IPS DF 19.7 (cell line): ENCODE measurements around the gene C1QTNF6.

Experiments used
- DNase-seq: peaks from one replicate; pipeline ENCODE4 v3.0.0-alpha.2; 2013; ENCODE audit warnings: low read depth, low spot score

C1QTNF6 gene

DNA sequence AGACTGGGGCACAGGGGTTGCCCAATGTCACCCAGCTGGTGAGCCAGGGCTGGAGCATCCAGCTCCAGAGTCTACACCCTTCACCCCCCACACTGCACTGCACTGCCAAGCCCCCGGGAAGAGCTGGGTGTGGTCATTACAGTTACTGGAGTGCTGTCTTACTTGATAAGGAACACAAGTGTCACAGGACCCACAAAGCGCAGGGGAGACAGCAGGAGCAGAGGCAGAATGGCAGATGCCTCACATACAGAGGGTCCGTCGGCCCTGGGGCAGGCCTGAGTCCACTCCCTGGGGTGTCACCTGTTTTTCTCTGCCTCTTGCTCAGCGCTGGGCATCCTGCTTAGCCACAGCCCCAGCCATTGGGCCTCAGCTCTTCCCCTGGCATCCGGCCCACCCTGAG lies 46.1 kb downstream of the C1QTNF6 start:
- no peak for DNase-seq

DNA sequence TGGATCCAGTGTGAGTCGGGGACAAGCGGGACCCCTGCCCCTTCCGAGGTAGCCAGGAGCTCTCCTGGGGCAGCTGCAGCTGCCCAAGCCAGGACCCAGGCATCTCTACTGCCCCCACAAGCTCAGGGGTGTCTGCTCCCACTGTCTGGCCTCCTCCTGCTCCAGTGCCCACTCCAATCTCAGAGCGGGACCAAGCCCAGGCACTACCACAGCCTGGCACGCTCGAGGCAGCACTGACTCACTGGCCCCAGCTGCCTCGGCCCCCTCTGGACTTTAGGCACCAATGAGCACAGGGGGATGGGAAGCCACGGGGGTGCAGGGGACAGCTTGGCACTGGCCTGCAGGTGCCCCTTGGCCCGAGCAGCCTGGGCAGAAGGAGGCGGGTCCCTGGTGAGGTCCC lies 46.6 kb downstream of the C1QTNF6 start:
- no peak for DNase-seq

DNA sequence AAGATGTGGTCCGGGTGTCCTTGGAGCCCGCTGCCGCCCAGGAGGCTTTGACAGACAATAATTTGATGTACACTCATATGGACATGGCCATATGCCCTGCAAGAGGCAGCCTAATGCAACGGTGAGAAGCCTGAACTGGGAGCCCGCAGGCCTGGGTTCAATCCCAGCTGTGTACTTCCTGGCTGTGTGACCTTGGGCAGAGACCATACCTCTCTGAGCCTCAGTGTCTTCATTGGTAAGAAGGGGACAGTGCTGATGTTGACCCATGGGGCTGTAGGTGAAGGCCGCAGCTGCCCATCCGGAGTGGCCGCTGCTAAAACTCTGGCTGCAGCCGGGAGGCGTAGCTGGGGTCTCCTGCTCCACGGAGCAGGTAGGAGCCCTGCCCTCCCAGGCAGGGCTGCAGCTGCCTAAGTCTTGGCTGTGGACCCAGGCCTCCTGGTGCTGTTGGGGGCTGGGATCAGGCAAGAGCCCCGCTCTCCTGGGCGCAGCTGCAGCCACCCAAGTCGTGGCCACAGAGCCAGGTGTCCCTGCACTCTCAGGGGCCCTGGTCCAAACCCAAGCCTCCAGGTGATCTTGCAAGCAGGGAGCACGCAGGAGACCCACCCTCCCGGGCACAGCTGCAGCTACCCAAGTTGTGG lies 47.2 kb downstream of the C1QTNF6 start:
- DNase-seq, result no peak

DNA sequence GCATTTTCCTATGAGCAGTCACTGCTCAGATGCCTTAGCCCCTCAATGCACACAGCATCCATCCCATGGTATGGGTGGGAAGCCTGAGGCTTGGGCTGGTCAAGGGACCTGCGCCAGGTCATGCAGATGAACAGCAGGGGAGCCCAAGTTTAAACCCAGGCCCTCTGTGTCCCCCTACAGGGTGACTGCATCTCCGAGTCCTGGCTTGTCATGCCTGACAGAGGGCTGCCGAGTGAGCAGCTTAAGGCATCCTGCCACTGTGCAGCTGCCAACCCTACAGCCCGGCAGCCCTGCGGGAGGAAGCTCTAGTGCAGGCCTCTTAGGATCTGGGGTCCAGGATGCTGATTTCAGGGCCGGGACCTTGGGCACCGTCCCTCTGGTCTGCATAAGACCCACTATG lies 48.3 kb downstream of the C1QTNF6 start:
- no peak for DNase-seq

DNA sequence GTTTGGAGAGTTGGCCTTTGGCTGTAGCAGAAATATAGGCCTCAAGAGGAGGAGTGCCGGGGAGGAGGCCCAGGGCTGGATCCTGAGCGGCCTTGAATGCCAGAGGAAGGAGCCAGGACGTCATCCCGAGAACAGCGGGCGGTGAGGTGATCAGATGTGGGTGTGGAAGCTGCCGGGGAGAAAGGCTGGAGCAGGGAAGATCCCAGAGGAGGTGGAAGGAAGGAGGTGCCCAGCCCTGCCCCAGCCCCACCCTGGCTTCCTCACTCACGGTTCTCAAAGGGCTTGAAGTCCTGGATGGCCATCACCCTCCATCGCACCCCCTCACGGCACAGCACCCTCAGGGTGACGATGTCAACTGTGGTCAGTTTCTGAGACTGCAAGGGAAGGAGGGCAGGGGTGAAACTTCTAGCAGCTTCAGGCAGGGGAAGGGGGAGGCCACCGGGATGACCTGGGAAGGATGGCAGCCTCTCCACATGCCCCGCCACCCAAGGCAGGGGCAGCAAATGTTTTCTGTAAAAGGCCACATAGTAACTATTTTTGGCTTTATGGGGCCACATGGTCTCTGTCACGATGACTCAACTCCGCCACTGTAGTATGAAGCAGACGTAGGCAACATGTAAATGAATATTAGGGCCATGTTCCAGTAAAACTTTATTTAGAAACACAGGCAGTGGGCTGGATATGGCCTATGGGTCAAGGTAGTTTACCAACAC lies 49.0 kb downstream of the C1QTNF6 start:
- no peak for DNase-seq

DNA sequence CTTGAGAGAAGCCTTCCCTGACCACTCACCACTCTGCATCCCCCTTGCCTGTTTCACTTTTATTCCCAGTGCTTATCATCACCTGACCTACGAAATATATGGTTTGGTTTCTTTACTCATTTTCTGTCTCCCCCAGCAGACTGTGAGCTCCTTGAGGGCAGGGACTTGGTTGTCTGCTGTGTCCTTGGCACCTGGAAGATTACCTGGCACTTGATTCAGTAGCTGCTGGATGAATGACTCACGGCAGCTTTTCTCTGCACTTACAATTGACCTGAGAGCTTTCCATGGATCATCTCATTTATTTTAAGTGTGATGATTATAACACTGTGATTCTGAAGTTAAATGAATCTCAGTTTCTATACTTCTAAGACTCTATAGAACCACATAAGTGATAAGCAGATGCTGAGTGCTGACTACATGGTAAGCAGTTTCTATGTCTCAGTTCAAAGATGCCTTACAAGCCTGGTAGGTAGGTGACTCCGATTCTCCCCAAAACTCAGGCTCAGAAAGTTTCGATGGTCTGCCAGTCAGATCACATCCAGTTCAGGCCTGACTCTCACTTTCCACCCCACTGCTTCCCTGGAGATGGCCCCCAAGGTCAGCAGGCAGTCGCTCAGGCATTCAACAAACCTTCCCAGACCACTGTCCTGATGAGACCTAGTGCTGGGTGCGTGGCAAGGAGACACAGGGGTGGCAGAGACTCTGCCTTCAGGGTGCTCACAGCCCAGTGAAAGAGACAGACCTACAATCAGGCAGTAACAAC lies 50.0 kb downstream of the C1QTNF6 start:
- no peak for DNase-seq

DNA sequence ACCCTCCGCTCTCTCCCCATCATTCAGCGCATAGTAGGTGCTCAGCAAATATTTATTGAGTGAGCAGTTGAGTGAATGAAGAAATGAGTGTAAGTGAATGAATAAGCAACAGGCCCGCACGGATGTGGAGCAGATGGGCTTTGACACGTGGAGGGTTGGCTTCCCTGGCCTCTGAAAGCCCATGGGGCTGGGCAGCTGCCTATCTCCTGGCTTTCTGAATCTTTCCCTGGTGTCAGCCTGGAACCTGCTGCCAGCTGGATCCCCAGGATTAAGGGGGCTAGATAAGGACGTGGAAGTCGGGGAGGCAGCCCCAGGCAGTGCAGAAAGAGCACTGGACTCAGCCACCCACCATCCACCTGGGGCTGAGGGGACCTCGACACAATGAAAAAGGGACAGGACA lies 50.9 kb downstream of the C1QTNF6 start:
- DNase-seq, result no peak

DNA sequence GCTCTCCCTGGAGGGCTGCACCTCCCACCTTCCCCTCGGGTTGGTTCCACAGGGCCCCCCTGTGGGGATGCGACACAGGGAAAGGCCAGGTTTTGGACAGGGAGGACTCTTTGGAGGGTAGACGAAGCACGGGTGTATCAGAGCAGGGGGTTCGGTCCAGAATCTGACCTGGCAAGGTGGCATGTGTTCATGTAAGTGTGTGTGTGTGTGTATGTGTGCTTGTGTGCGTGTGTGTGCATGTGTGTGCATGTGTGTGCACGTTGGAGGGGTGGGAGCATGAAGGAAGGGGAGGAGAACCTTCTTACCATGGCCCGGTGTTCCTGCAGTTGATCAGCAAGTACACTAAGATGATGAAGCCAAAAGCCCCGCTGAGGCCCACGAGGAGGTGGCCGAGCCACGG lies 53.0 kb downstream of the C1QTNF6 start:
- no peak for DNase-seq

DNA sequence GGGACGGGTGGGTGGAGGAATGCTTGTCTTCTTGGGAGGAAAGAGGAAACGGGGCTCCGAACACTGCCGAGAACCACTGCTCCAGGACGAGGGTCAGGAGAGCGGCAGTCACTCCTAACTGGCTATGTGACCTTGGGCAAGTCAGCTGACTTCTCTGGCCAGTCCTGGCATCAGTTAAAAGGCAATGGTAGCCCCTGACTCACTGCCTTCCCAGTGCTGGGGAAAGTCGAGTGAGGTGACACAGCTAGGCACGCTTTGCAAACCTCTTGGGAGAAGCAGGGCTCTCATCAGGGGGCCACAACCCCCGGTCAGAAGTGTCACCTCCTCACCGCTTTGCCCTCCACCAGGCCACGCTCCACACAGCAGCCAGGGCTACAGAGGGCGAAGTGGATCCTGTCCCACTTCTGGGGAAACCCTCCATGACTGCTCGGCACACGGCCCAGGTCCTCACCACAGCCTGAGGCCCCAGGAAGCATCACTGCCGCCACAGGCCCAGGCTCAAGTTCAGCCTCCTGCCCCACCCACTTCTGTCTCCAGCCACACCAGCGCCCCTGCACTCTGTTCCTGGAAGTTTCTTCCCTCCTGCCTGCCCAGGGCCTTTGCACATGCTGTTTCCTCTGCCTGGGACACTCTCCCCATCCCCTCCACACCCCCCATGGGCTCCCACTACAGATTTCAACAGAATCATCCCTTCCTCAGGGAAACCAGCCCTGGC lies 54.6 kb downstream of the C1QTNF6 start:
- DNase-seq, result no peak

DNA sequence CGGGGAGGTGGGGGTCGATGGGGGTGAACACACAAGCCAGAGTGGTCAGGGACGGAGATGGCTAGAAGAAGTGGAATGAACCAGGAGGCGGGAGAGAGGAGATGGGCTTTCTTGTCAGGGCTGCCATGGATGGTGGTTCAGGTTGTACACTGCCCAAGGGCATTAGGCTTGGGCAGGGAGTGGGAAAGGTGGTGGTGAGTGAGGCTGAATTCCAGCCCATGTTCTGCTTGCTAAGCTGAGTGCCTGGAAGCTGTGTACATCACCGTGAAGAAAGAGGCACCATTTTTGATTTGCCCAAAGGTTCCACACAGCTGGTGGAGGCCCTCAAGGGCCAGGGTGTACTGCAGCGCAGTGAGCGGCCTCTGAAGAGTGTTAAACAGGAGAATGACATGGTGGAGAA lies 55.3 kb downstream of the C1QTNF6 start:
- no peak for DNase-seq
